Measurements from ENCODE around the gene KCNK16. TPM values are rescaled to one million over a fixed set of nuclear protein-coding genes. Genes with fewer than 3 reads are reported as not detected.

The KCNK16 gene
- total RNA-seq (2021; fragmentation: NEBNext Ultra II Directional; extraction: Animal tissue kit (Norgen Biotek cat#: 25700)) (not detected in 2 replicates), polyA plus RNA-seq (2011; rRNA removed) (not detected in 2 replicates), polyA minus RNA-seq (2011; rRNA and poly(A)+ RNA removed) (not detected in 2 replicates)
- polyA plus RNA-seq (2011; cell fraction: cytosol; rRNA removed), result not detected
- polyA plus RNA-seq (2011; cell fraction: nucleus; rRNA removed), result not detected
- not detected in 4 replicates for polyA plus RNA-seq (2012, experiment 1 of 2)
- not detected for polyA plus RNA-seq (2012, experiment 2 of 2)
- polyA plus RNA-seq (2013, experiment 1 of 2), result not detected
- polyA plus RNA-seq (2013, experiment 2 of 2), result not detected
- polyA minus RNA-seq (2011; cell fraction: cytosol; rRNA and poly(A)+ RNA removed), result not detected
- not detected for polyA minus RNA-seq (2011; cell fraction: nucleus; rRNA and poly(A)+ RNA removed)
- long read RNA-seq, experiment 1, result 0 reads
- long read RNA-seq, experiment 2, result 0 reads

- no peaks in the 10 kb centered on the region; the same call in 1 of the 2 replicates for H3K23me2 ChIP-seq (ENCODE audit: low read depth, low read length)
- H2BK12ac ChIP-seq (ENCODE audit: low read depth, low read length), result no peak within 1 kb of the TSS
- ChIA-PET CTCF (ENCODE audit: partially characterized antibody) (interaction anchor here (1.1 to 3.3 kb wide), 5 partner anchors 12 to 162 kb away, joined by 3 to 25 read pairs (median 4); no protein-coding TSS in a partner anchor), POLR2A (ENCODE audit: partially characterized antibody) (no interaction called here)
- DNase-seq (ENCODE audit: low read depth in 1 of 2, low spot score in 2 of 2), result no peak
- H2BK120ac ChIP-seq (replicated peaks; ENCODE audit: low read depth, low read length), result no peak within 1 kb of the TSS
- H3K79me2 ChIP-seq (ENCODE audit: control insufficient read depth in 1 of 2, insufficient read depth in 2 of 2, low read length in 2 of 2), result no peaks in the 10 kb centered on the region; a peak in 1 of 4 replicates
- no peak within 1 kb of the TSS for H3K18ac ChIP-seq (ENCODE audit: extremely low read depth, low read length)
- H3K56ac ChIP-seq (replicated peaks; ENCODE audit: insufficient read length, low read depth, low read length), result no peak within 1 kb of the TSS
- no peaks in the 10 kb centered on the region for H3K36me3 ChIP-seq (ENCODE audit: control insufficient read depth in 2 of 4, insufficient read depth in 4 of 4, low read length in 3 of 4)
- H3K9ac ChIP-seq (replicated peaks in 1 of 4; ENCODE audit: extremely low read depth in 1 of 4, low read depth in 3 of 4, low read length in 3 of 4), result no peak within 1 kb of the TSS
- no peak for FAIRE-seq
- H3K4me2 ChIP-seq (ENCODE audit: insufficient read depth in 1 of 2, low read depth in 2 of 2, low read length in 2 of 2), result no peak within 1 kb of the TSS
- no peaks in the 10 kb centered on the region for H3K9me3 ChIP-seq (ENCODE audit: insufficient read depth in 2 of 2, low read depth in 1 of 2, low read length in 1 of 2)
- no peak within 1 kb of the TSS for H4K91ac ChIP-seq (replicated peaks; ENCODE audit: insufficient read length, low read length)
- H3K14ac ChIP-seq (ENCODE audit: insufficient read length), result no peak within 1 kb of the TSS
- no peak within 1 kb of the TSS for H3K4me3 ChIP-seq (ENCODE audit: extremely low read depth in 1 of 4, insufficient read depth in 2 of 4, low read depth in 3 of 4, low read length in 4 of 4)
- H3K23ac ChIP-seq (ENCODE audit: insufficient read length), result no peak within 1 kb of the TSS
- H3K4me1 ChIP-seq (replicated peaks in 1 of 4; ENCODE audit: control insufficient read depth in 3 of 4, insufficient read depth in 4 of 4, low read length in 3 of 4), result no peaks in the 10 kb centered on the region
- H4K20me1 ChIP-seq (replicated peaks in 1 of 2; ENCODE audit: control insufficient read depth in 1 of 2, insufficient read depth in 2 of 2, low read length in 2 of 2), result no peaks in the 10 kb centered on the region
- H3K79me1 ChIP-seq (ENCODE audit: low read depth, low read length), result no peaks in the 10 kb centered on the region; the same call in 1 of the 2 replicates
- no peak within 1 kb of the TSS for H2BK20ac ChIP-seq (ENCODE audit: low read length)
- H3K27me3 ChIP-seq (replicated peaks in 1 of 4; ENCODE audit: control insufficient read depth in 3 of 4, extremely low read depth in 1 of 4, insufficient read depth in 3 of 4, low read length in 3 of 4), result no peaks in the 10 kb centered on the region
- 79% methylated on average over 10 of the region's 11 CpGs; no CpG with 5 or more reads in 1 of the 2 experiments for WGBS, 2 experiments (ENCODE audit: extremely low coverage in 1 of 2, insufficient coverage in 1 of 2, insufficient read length in 1 of 2, insufficient replicate concordance in 2 of 2, low coverage in 1 of 2, low lambda C conversion rate in 2 of 2, missing lambda C conversion rate in 1 of 2)
- H2BK5ac ChIP-seq (ENCODE audit: low read depth, low read length), result no peak within 1 kb of the TSS
- no peak within 1 kb of the TSS for H4K5ac ChIP-seq (ENCODE audit: insufficient read length, low read depth, low read length)
- H4K8ac ChIP-seq (ENCODE audit: extremely low read depth, insufficient read depth, low read length), result 0 out of 2 replicates have a peak within 1 kb of the TSS, but pooled peaks have one; percentile 75
- no peak within 1 kb of the TSS for H2AFZ ChIP-seq (ENCODE audit: low read length)
- no peak within 1 kb of the TSS for H2BK15ac ChIP-seq (ENCODE audit: low read length)
- H3K27ac ChIP-seq (ENCODE audit: low read depth, low read length), result no peak within 1 kb of the TSS
- no peak within 1 kb of the TSS for H3K4ac ChIP-seq (replicated peaks; ENCODE audit: insufficient read length, low read depth, low read length)
- H2AK5ac ChIP-seq (ENCODE audit: low read depth, low read length), result no peak within 1 kb of the TSS
- TF ChIP-seq ASH2L (IDR thresholded peaks at IDR 0.05; ENCODE audit: low read length) (no peak), TCF12 (IDR thresholded peaks at IDR 0.05; ENCODE audit: low read depth, low read length) (no peak), NANOG (IDR thresholded peaks at IDR 0.05; ENCODE audit: insufficient read depth, low read depth, low read length, poor library complexity, severe bottlenecking) (no peak), TBP (IDR thresholded peaks at IDR 0.05; ENCODE audit: low read depth, low read length) (no peak), KDM1A (IDR thresholded peaks at IDR 0.05; ENCODE audit: borderline replicate concordance, low read length) (no peak), SAP30 (IDR thresholded peaks at IDR 0.05; ENCODE audit: insufficient read depth, insufficient replicate concordance, low read length) (no peak), SP4 (IDR thresholded peaks at IDR 0.05; ENCODE audit: low read length) (no peak), HDAC6 (IDR thresholded peaks at IDR 0.05; ENCODE audit: low read depth, low read length) (no peak), JUN (IDR thresholded peaks at IDR 0.05; ENCODE audit: low read depth, low read length) (no peak), SUZ12 (IDR thresholded peaks at IDR 0.05; ENCODE audit: low read length) (no peak), TAF1 (IDR thresholded peaks at IDR 0.05; ENCODE audit: low read depth, low read length) (no peak)
- TF ChIP-seq, protein P1, sequence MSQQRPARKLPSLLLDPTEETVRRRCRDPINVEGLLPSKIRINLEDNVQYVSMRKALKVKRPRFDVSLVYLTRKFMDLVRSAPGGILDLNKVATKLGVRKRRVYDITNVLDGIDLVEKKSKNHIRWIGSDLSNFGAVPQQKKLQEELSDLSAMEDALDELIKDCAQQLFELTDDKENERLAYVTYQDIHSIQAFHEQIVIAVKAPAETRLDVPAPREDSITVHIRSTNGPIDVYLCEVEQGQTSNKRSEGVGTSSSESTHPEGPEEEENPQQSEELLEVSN (IDR thresholded peaks at IDR 0.05), result no peak
Observed at GRCh38 chr6:39322306-39322850, at the start of gene KCNK16. Gene KCNK16, minus strand, starts transcription at chr6:39322702. Its CDS starts 162 bp downstream, at chr6:39322540.
